Glomerular endothelial cell (primary cell): ENCODE measurements around the gene RABEP2. TPM values are rescaled to one million over a fixed set of nuclear protein-coding genes. Genes with fewer than 3 reads are reported as not detected.
"Not testable (repeated sequence)": the region's sequence is repeated elsewhere in the genome, so short reads cannot be mapped to it uniquely, and the experiment has no call there.

ENCODE experiments used
- DNase-seq: peaks from one replicate; pipeline ENCODE4 v3.0.0-alpha.2; 2011; ENCODE audit warnings: low read depth, low spot score; ENCODE audit errors: extremely low read depth
- total RNA-seq: library from RNA; depleted of rRNA; stranded (reverse); fragments of >200 nt; gene quantifications from 2 replicates; pipeline ENCODE4 v1.2.3, GENCODE V29; 2015

Gene RABEP2
- total RNA-seq, 1 donor from 2014 or later, result 61.0 TPM

DNA sequence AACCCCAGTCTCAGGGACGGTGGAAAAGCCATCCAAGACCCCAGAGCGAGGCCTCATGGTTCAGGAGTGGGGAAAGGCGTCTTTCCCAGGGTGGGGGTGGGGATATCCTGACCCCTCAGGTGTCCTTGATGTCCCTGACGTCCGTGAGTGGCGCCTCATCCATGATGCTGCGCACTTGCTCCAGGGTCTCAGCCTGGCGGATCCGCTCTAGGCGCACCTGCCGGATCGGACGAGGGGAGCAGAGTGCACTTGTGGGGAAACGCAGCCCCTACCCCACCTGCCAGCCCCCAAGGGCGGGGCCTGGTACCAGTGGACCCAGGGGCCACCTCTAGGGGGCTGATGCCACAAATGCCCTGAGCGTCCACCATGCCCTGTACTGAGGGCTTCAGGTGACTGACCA, 20.2 kb downstream of the RABEP2 start:
- no peak for DNase-seq

GRCh38 chr16:28904363-28904762, 20.7 kb downstream of the RABEP2 start:
- no peak for DNase-seq

DNA sequence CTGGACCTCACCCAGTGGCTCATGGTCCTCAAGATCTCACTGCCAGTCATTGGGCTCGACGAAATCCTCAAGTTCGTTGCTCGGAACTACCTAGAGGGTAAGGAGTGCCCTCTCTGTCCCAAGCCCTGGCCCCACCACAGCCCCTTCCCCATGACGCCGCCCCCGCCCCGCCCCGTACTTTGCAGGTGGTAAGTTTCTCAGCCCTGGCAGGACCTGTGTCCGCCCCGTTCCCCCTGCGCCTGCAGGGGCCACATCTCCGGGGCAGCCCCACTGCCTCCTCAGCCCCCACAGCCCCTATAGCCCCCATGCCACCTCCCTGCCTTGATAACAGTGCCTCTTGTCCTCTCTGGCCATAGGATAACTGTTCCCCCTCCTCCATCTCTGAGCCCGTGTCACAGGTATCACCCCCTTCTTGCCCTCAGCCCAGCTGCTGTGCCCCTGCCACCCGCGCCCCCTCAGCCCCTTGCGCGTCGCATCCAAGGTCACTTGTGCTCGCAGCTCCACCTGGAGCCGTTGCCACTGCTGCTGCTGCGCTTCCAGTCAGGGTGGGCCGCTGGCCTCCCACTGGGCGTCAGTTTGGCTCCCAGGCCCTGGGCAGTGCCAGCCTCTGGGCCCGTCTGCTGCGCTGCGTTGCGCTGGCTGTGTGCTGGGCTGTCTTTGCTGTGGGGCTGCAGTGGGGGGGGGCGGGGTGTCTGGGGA, 21.5 kb downstream of the RABEP2 start:
- no peak for DNase-seq

- no peak for DNase-seq
Observed at GRCh38 chr16:28902909-28903308, 22.1 kb downstream of the RABEP2 start.

GRCh38 chr16:28901862-28902261, 23.2 kb downstream of the RABEP2 start:
- no peak for DNase-seq

DNA sequence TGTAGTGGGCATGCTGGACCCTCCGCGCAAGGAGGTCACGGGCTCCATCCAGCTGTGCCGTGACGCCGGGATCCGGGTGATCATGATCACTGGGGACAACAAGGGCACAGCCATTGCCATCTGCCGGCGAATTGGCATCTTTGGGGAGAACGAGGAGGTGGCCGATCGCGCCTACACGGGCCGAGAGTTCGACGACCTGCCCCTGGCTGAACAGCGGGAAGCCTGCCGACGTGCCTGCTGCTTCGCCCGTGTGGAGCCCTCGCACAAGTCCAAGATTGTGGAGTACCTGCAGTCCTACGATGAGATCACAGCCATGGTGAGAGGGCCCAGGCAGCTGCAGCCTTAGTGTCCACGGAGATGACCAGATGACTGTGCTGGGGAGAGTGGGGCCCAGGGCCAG, 24.4 kb downstream of the RABEP2 start:
- no peak for DNase-seq

DNA sequence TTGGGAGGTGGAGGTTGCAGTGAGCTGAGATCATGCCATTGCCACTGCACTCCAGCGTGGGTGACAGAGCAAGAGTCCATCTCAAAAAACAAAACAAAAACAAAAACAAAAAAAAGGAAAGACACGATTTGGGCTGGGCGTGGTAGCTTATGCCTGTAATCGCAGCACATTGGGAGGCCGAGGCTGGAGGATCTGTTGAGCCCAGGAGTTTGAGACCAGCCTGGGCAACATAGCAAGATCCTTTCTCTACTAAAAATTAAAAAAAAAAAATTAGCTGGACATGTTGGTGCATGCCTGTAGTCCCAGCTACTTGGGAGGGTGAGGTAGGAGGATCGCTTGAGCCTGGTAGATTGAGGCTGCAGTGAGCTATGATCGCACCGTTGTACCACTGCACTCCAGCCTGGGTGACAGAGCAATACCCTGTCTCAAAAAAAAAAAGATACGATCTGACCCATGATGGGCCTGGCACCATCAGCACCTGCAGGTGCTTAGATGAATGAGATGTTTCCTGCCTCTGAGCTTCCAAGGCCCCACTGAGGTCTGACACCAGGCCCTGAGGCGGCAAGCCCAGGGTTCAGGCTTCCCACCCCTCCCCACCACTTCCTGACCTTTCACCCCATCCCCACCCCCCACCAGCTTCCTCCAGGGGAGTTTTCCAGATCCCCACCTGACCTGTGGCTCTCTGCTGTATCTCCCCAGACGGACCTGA, 25.0 kb downstream of the RABEP2 start:
- no peak for DNase-seq

DNA sequence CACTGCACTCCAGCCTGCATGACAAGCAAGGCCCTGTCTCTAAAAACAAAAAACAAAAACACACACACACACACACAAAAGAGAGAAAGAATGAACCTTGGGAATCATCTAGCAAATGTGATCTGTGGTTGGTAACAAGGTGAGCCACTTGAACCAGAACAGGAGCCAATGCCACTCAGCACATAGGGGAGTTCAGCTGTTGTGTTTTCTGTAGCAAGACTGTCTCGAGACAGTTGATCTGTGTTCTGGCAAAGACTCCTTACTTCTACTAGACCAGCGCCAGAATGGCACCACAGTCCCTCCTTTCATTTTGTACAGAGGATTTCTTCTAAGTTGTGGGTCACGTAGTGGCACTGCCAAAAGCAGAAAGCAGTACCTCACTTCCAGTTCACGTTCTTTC, 26.1 kb downstream of the RABEP2 start:
- DNase-seq, result no peak

DNA sequence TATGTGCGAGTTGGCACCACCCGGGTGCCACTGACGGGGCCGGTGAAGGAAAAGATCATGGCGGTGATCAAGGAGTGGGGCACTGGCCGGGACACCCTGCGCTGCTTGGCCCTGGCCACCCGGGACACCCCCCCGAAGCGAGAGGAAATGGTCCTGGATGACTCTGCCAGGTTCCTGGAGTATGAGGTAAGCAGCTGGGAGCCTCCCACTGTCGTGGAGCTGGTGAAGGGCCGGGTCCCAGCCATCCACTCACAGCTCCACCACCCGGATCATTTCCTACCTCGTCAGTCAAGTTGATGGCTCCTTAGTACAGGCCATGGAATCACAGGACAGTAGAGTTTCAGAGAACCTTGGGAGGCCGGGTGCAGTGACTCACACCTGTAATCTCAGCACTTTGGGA, 26.8 kb downstream of the RABEP2 start:
- no peak for DNase-seq

- DNase-seq, result no peak
Observed at GRCh38 chr16:28897826-28898225, 27.2 kb downstream of the RABEP2 start.

GRCh38 chr16:28895609-28896008, 29.4 kb downstream of the RABEP2 start:
- DNase-seq, result no peak

DNA sequence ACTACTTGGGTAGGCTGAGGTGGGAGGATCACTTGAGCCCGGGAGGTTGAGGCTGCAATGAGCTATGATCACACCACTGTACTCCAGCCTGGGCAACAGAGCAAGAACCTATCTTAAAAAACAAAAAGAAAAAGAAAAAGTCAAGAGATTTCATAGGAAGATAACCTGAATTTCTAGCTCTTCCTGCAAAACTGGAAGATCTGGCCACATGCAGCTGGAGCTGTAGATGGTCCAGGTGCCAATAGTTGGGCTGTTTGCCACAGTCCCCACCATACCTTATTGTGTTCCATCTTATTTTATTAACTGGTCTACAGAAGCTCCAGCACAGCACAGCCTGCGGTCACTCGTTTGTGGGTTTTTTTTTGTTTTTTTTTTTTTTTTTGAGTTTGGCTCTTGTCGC, 31.7 kb downstream of the RABEP2 start:
- DNase-seq, result no peak

GRCh38 chr16:28891964-28892890, 32.8 kb downstream of the RABEP2 start:
- DNase-seq, result no peak

GRCh38 chr16:28890355-28890754, 34.7 kb downstream of the RABEP2 start:
- not testable (repeated sequence) for DNase-seq

DNA sequence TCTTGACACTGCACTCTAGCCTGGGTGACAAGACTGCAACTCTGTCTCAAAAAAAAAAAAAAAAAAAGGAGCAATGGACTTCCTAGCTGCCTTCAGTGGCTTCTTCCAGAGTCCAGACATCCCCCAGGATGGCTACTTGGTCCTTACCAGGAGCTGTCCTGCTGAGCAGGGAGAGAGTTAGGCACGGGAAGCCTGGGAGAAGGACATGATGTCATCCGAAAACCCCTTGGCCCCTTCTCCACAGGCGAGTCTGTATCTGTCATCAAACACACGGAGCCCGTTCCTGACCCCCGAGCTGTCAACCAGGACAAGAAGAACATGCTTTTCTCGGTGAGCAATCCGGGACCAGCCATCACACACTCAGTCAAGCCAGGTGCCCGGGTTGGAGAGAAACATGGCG, 38.1 kb downstream of the RABEP2 start:
- DNase-seq, result no peak

DNA sequence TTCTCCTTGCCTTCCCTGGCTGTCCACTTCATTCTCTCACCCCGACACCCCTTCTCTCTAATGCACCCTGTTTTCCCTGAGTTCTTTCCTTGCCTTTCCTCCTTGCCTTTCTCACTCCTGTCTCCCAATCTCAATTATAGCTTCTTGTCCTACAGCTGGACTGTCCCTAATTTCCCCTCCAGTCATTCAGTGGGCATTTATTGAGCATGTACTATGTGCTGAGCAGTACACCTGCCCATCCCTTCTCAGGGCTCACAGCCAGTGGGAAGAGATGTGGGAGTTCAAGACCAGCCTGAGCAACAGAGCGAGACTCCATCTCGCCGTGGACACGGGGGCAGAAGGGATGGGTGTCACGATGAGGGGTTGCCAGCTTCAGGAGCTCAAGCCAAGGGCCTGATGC, 41.0 kb downstream of the RABEP2 start:
- DNase-seq, result no peak

DNA sequence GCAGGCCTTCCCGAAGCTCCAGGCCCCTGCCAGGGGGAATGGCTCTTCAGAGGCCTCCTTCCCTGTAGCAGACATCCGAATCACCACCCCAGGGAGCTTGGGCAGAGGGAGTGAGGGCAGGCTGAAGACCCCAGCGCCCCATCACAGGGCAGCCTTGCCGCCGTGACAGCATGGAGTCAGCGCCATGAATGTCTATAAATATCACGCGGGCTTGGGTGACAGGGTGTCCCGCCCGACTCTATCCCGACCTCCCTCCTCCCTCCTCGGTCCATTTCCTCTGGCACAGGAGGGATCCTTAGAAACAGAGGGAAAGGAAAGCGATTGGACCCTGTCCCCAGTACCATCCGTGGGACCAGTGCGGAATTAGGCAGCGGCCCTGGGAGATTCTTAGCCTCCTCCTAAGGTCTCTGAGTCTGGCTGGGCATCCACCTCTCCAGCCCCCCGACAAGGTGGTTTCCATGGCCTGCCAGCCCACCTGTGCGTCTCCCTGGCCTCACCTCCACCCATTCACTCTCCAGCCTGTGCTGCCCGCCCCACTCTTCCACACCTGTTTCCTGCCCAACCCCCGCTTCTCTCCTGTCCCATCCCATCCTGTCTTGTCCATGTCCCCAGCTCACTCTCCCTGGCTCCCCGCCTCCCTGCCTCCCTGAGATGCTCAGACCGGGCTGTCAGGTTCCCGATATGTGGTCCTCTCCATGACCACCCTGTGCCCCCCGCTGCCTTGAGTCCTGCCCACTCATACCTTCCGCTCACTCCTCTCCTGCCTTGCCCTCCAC, 41.6 kb downstream of the RABEP2 start:
- DNase-seq, result no peak

DNA sequence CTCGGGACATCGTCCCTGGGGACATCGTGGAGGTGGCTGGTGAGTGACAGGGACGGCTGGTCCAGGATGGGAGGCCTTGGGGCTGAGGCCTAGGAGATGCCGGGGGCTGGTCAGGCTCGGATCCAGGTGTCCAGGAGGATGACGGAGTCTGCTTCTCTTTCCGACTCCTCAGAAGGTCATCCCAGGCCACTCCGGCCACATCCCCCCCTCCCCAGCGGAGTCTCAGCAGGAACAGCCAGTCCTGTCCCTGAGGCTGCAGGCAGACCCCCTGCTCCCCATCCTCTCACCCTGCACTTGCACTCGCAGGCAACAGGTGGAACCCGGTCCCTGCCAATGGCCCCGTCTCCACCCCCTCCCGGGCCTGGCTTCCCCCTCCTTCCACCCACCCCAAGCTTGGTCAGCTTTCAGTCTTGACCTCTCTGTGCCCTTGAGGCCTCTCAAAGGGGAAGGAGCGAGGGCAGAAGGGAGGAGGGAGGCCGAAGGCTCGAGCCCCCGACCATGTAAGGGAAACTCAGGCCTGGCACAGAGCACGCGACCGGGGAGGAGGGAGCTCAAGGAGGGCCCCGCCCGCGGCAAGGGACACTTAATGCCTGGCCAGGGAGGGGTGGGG, 42.4 kb downstream of the RABEP2 start:
- DNase-seq, result no peak

DNA sequence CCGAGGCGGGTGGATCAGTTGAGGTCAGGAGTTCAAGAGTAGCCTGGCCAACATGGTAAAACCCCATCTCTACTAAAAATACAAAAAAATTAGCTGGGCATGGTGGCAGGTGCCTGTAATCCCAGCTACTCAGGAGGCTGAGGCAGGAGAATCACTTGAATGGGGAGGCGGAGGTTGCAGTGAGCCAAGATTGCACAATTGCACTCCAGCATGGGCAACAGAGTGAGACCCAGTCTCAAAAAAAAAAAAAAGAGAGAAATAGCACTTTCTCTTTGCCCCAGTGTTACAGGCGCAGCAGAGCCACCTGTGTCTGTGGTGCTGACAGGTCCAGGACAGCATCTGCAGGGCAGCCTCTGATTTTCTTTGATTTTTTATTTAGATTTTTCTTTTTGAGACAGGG, 43.5 kb downstream of the RABEP2 start:
- not testable (repeated sequence) for DNase-seq

DNA sequence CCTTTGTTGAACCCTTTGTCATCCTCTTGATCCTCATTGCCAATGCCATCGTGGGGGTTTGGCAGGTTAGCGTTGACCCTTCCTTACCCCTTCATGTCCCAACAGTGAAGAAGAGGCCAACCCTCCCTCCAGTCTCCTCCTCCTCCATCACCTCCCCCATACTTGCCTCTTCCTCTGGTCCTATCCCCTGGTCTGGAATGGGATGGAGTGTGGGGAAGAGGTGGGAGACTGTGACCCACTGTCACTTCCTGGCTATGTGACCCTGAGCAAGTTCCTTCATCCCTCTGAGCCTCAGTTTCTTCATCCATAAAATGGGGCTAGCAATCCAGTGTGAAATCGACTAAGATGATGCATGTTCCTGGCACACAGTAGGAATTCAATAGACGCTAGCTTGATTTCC, 44.1 kb downstream of the RABEP2 start:
- DNase-seq, result no peak
